D721Med (cell line): Measurements from ENCODE around the gene PRUNE2.

ENCODE experiments used
- DNase-seq: peaks from one replicate; pipeline ENCODE4 v3.0.0; 2011; ENCODE audit warnings: low spot score; ENCODE audit not compliant: insufficient read length
- FAIRE-seq: peaks from 2 replicates; lab custom pipeline; 2011; peaks lifted over from hg19 to GRCh38; lab: Jason Lieb, UNC
- CTCF ChIP-seq: IDR thresholded peaks from 2 replicates; pipeline ENCODE4 v1.5.1; 2012; ENCODE audit warnings: mild to moderate bottlenecking, control low read depth; ENCODE audit not compliant: insufficient read depth; ENCODE audit errors: missing control alignments

The PRUNE2 gene

GRCh38 chr9:76893395-76893932, 12.4 kb downstream of the PRUNE2 start:
- FAIRE-seq (no peak), DNase-seq (no peak)
- no peak for TF ChIP-seq CTCF

DNA sequence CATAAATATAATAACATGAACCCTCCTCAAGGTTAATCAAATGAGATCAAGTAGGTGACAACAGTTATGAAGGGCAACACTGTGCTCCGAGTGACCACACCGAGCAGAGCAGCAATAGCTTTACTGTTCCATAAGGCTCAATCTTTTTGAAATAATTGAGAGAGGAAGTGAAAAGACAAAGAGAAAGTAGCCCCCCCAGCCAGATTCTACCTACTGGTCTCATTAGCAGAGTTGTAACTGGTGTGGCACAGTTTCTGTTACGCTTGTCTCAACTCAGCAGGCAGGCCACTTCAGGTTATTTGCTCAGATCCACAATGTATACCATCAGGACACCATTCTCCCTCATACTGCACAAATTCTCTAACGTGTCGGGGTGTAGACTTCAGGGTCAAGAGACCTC, 14.0 kb downstream of the PRUNE2 start:
- TF ChIP-seq CTCF = no peak
- FAIRE-seq (no peak), DNase-seq (no peak)

- DNase-seq (no peak), FAIRE-seq (no peak)
- no peak for TF ChIP-seq CTCF
Measured at GRCh38 chr9:76891279-76891678, 14.6 kb downstream of the PRUNE2 start.

DNA sequence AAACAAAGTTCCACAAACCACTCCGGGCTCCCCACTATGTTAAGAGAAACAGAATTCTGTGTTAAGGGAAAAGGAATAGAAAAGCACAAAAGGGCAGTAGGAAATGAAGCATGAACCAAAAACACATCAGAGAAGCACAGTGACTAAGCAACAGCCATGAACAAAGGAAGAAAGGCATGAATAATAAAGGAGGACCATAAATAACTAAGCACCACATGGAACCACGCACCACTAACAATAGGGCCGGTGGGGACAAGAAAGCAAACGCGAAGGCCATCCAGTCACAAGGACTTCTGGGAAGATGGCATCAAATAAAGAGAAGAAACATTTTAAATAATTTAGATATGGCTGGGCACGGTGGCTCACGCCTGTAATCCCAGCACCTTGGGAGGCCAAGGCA, 18.0 kb downstream of the PRUNE2 start:
- FAIRE-seq = no peak
- no peak for DNase-seq
- no peak for TF ChIP-seq CTCF

DNA sequence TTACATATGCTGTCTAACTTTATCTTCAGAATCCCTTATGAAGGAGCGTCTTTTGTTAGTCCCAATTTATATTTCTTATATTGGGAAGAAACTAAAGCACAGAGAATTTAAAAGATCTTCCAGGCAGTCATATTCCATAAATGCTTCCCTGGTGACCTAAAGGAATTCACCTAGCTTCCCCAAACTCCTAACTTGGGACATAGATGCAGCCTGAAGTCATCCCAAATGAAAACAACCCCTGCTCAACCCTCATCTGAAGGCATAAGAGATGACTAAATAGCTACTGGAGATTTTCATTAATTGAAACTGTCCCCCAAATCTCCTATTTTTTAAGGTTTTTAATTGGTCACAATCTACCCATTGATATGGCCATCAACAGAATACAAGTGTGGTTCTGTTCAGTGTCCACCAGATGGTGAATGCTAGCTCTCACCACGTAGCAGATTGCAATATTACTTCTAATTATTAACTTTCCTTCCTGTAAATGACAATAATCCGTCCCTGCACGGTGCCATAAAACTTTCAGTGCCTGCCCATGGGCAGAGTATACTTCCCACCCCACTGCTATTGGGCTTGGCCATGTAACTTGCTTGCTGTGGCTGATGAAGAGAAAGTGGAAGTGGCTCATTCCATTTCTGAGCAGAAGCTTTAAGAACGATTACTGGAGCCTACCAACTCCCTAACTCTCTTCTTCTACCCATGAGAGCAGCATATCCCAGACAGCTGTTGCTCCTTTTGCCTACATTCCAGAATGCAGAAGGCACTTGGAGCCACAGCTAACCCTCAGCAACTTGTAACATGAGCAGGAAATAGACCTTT, 18.7 kb downstream of the PRUNE2 start:
- no peak for DNase-seq
- no peak for FAIRE-seq
- no peak for TF ChIP-seq CTCF

DNA sequence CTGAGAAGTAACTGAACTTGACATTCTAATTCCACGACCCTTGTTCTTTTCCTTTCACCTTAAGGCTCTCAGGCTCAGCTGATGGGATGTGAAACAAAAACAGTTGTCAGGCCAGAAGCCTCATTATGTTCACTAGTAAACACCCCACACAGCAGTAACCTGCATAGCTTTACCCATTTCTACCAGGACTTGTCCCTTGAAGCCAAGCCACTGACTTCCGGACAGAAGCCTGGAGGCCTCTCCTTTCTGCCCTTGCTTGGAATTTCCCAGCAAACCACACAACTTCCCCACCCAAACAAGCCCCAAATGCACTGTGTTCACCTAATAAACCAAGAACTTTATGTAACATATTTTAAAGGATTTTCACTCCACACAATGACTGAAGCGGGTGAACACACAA, 19.6 kb downstream of the PRUNE2 start:
- FAIRE-seq = no peak

More for the DNA sequence above, 19.6 kb downstream of the PRUNE2 start:
- DNase-seq = no peak
- no peak for TF ChIP-seq CTCF
